ENCODE results near the gene RAB22A. TPM values are rescaled to one million over a fixed set of nuclear protein-coding genes. Genes with fewer than 3 reads are reported as not detected.

RAB22A gene
- polyA plus RNA-seq, 2 of the 4 experiments (the other 2 are of a cell fraction), result 7.3 to 13.2 TPM

- ChIA-PET CTCF (interaction anchor here (1.2 to 1.8 kb wide), 3 partner anchors 13 to 269 kb away, joined by 3 to 6 read pairs (median 4); partner anchors contain the start of gene STX16), POLR2A (no interaction called here)
- TF ChIP-seq RFX5 (IDR thresholded peaks at IDR 0.05) (no peak), SMC3 (IDR thresholded peaks at IDR 0.05) (no peak), FOSB (CRISPR knock-in tag; IDR thresholded peaks at IDR 0.05) (no peak), ZSCAN20 (CRISPR knock-in tag; IDR thresholded peaks at IDR 0.05) (no peak), NFE2L2 (conservative IDR thresholded peaks at IDR 0.05; ENCODE audit: low read length) (no peak), CHD2 (IDR thresholded peaks at IDR 0.05; ENCODE audit: low read length, partially characterized antibody) (no peak), CBX8 (IDR thresholded peaks at IDR 0.05) (no peak), NPAS2 (CRISPR knock-in tag; IDR thresholded peaks at IDR 0.05; ENCODE audit: borderline replicate concordance) (no peak), ZNF302 (CRISPR knock-in tag; IDR thresholded peaks at IDR 0.05) (no peak), E2F6 (IDR thresholded peaks at IDR 0.05; ENCODE audit: borderline replicate concordance, low read depth) (no peak), KDM1A (IDR thresholded peaks at IDR 0.05; ENCODE audit: low read depth) (no peak), FOXS1 (CRISPR knock-in tag; IDR thresholded peaks at IDR 0.05) (no peak), HOXB13 (CRISPR knock-in tag; IDR thresholded peaks at IDR 0.05; ENCODE audit: low read depth) (no peak), HES2 (IDR thresholded peaks at IDR 0.05) (no peak), BCL3 (IDR thresholded peaks at IDR 0.05) (no peak), SREBF2 (IDR thresholded peaks at IDR 0.05) (no peak)
- H3K4me1 ChIP-seq, result 0 out of 3 replicates have a peak, but pooled peaks cover 3% of the 10 kb centered on the region
- no peak for DNase-seq (ENCODE audit: low read depth in 1 of 2, low spot score in 1 of 2)
- no peak overlapping the region for H3K4me2 ChIP-seq
- no peak for FAIRE-seq
- peaks cover 21% of the 10 kb centered on the region for H3K9me3 ChIP-seq
- no peak overlapping the region for H3K4me3 ChIP-seq
- WGBS (ENCODE audit: missing lambda C conversion rate), result 28% methylated on average over 7 of the region's 7 CpGs
- no peak overlapping the region for H3K27ac ChIP-seq
- ATAC-seq, result no peak
These were observed 72.1 kb downstream of the RAB22A start for GRCh38 chr20:58381627-58382026.

- ChIA-PET CTCF (interaction anchor here (1.2 to 1.5 kb wide), 2 partner anchors 12 to 269 kb away, joined by 3 to 4 read pairs; partner anchors contain the start of gene STX16), POLR2A (no interaction called here)
- peaks cover 21% of the 10 kb centered on the region for H3K9me3 ChIP-seq
- no peak for DNase-seq (ENCODE audit: low read depth in 1 of 2, low spot score in 1 of 2)
- no peak overlapping the region for H3K27ac ChIP-seq
- 0 out of 3 replicates have a peak, but pooled peaks cover 3% of the 10 kb centered on the region for H3K4me1 ChIP-seq
- no peak overlapping the region for H3K4me2 ChIP-seq
- H3K4me3 ChIP-seq, result no peak overlapping the region
- no peak for ATAC-seq
- TF ChIP-seq KDM5A (IDR thresholded peaks at IDR 0.05) (no peak), PBX3 (IDR thresholded peaks at IDR 0.05) (no peak), TFCP2L1 (CRISPR knock-in tag; IDR thresholded peaks at IDR 0.05) (no peak)
- FAIRE-seq, result no peak
- WGBS (ENCODE audit: missing lambda C conversion rate), result 47% methylated on average over 4 of the region's 4 CpGs
These were observed 72.6 kb downstream of the RAB22A start for GRCh38 chr20:58382096-58382495.

- WGBS (ENCODE audit: missing lambda C conversion rate), result 78% methylated on average over 4 of the region's 5 CpGs
- no peak for TF ChIP-seq HEYL (CRISPR knock-in tag; IDR thresholded peaks at IDR 0.05)
- TF ChIP-seq HES2 (IDR thresholded peaks at IDR 0.05), result no peak
- TF ChIP-seq JUN (IDR thresholded peaks at IDR 0.05), result no peak
- TF ChIP-seq ZSCAN20 (CRISPR knock-in tag; IDR thresholded peaks at IDR 0.05), result no peak
- TF ChIP-seq EHMT2 (IDR thresholded peaks at IDR 0.05; ENCODE audit: low read depth), result no peak
- CTCF ChIA-PET, result interaction anchor here (1.0 to 1.4 kb wide), 3 partner anchors 39 to 455 kb away, joined by 3 read pairs; no protein-coding TSS in a partner anchor
- ATAC-seq (no peak), DNase-seq (ENCODE audit: low read depth in 1 of 2, low spot score in 1 of 2) (no peak), FAIRE-seq (no peak)
- H3K4me3 ChIP-seq, result no peak overlapping the region
- no peak overlapping the region for H3K4me2 ChIP-seq
- POLR2A ChIA-PET, result no interaction called here
- 0 out of 3 replicates have a peak, but pooled peaks cover 3% of the 10 kb centered on the region for H3K4me1 ChIP-seq
- peaks cover 21% of the 10 kb centered on the region for H3K9me3 ChIP-seq
- H3K27ac ChIP-seq, result no peak overlapping the region
These were observed 75.3 kb downstream of the RAB22A start for GRCh38 chr20:58384821-58385220.
